COLO668 (cell line): Measurements from ENCODE around the gene MYL11.
A peak's percentile ranks its signal among the peaks of the same experiment; 100 is the strongest.
"Not testable (repeated sequence)": the region's sequence is repeated elsewhere in the genome, so short reads cannot be mapped to it uniquely, and the experiment has no call there.

Experiments
- DNase-seq: peaks from one replicate; lab custom pipeline; 2025; ENCODE audit not compliant: unreplicated experiment; lab: John Stamatoyannopoulos, UW

MYL11 gene, protein sequence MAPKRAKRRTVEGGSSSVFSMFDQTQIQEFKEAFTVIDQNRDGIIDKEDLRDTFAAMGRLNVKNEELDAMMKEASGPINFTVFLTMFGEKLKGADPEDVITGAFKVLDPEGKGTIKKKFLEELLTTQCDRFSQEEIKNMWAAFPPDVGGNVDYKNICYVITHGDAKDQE

DNA sequence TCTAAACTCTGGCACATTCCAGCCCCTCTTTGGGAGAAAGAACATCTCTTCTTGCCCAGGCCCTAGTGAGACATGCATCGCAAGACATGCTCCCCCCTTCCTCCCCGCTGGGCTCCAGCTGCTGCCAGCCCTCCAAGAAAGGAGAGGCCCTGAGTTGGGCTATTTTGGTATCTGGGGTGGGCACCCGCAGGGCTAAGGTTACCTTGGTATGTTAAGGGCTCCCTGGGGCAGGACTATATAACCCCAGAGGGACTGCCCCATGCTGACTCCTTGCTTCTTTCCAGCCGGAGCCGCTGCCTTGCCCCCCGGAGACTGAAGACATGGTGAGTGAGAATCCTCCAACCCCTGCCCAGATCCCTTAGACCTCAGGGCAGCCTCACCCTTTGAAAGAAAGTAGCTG is at the start of gene MYL11:
Gene MYL11 (plus strand): TSS at position 265 of the 400 bp plus-strand sequence. CDS start 56 bp downstream, at position 321.
- no peak for DNase-seq

DNA sequence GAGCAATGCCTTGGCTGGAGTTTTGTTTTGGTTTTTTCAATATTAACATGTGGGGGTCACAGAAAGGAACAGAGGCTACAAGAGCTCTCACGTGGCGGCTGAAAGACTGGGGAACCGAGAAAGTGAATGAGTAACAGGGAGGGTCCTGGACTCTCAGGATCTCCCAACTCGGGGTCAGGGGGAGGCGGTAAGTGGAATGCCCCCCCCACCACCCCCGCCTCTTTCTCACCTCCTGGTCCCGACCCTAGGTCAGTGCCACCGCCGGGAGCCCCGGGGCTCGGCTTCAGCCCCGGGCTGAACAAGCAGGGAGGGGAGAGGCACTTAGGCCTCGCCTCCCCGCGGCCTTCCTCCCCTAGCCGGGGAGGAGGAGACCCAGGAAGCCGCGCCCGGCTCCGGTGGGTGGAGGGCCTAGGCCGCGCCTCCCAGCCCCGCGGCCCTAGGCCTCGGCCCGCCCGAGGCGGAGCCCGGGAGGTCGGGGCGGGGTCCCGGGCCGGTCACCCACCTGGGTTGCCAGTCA is 40.1 kb upstream of the MYL11 start:
- peak; percentile 88 for DNase-seq

GRCh38 chr16:30335028-30335597 is 39.5 kb upstream of the MYL11 start:
- DNase-seq, result peak; percentile 85

DNA sequence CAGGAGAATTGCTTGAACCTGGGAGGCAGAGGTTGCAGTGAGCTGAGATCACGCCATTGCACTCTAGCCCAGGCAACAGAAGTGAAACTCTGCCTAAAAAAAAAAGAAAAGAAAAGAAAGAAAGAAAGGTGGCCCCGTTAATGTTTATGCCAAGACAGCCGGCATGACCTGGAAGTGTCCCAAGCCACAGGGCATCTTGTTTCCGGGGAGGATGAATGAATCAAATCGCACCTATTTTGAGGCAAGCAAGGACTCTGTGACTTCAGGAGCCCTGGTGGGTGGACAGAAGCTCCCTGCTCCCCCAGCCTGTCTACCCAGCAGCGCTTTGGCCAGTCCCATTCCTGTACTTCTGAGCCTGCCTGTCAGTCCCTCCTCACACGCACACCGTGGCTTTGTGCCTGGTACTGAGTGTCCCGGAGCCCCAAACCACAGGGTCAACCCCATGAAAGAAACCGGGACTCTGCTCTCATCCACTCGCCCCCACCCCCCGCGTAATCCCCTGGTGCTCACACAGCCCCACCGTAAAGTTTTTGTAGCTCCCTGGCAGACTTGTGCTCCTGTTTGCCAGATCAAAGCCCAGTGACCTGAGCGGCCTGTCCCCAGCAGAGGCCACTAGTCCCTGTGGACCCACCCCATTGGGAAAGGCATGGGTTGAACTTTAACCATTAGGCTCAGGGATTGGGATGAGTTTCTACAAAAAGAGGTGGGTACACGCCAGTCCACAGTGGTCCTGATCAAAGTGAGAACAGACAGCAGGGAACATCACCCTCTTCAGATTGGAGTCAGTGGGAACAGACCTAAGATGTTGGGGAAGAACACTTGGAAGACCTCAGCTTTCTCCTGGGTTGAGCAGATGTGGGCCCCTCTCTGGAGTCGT is 38.8 kb upstream of the MYL11 start:
- no peak for DNase-seq

- DNase-seq, result not testable (repeated sequence)
Observed at GRCh38 chr16:30337964-30338357, 36.6 kb upstream of the MYL11 start.

DNA sequence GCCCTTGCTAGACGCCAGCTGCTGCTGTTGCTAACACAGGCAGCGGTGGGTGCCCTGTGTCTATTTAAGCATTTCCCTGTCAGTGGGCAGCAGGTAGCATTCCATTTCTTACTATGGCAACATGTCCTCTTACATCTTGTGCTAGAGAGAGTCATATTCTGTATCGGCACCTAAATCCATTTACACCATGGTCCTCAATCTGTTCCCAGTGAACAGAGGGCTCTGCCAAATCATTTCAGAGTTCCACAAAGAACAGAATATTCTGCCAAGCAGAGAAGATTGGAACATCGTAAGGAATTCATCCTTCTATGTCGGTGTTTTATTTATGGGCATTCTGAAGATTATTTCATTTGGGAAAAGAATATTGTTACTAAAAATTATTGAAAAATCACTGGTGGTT is 35.9 kb upstream of the MYL11 start:
- DNase-seq, result not testable (repeated sequence)

GRCh38 chr16:30340621-30341020 is 34.0 kb upstream of the MYL11 start:
- DNase-seq, result no peak

DNA sequence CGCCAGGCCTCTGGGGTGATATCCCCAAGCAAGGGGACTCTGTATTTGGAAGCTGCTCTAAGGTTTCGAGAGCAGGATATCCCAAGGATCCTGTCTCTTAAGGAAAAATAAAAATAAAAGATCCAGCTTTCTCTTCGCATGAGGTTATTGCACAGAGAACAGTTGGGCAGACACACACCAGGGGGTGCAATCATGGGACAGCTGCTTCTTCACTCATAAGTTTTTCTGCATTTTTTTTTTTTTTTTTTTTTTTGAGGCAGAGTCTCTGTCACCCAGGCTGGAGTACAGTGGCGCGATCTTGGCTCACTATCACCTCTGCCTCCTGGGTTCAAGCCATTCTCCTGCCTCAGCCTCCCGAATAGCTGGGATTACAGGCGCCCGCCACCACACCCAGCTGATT is 32.6 kb upstream of the MYL11 start:
- DNase-seq, result not testable (repeated sequence)

GRCh38 chr16:30342751-30343490 is 31.7 kb upstream of the MYL11 start:
- no peak for DNase-seq

- DNase-seq, result not testable (repeated sequence)
Observed at GRCh38 chr16:30343491-30343820, 31.1 kb upstream of the MYL11 start.

GRCh38 chr16:30346286-30346685 is 28.3 kb upstream of the MYL11 start:
- no peak for DNase-seq

DNA sequence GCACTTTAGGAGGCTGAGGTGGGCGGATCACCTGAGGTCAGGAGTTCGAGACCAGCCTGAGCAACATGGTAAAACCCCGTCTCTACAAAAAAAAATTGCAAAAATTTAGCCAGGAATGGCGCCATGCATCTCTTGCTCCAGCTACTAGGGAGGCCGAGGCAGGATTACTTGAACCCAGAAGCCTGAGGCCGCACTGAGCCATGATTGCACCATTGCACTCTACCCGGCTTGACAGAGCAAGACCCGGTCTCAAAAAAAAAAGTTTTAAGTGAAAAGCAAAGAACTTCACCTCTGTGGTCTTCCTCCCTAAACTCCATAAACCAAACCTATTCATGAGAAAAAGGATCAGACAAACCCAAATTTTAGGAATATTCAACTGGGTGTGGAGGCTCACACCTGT is 26.5 kb upstream of the MYL11 start:
- no peak for DNase-seq

- no peak for DNase-seq
Observed at GRCh38 chr16:30348929-30349328, 25.7 kb upstream of the MYL11 start.

DNA sequence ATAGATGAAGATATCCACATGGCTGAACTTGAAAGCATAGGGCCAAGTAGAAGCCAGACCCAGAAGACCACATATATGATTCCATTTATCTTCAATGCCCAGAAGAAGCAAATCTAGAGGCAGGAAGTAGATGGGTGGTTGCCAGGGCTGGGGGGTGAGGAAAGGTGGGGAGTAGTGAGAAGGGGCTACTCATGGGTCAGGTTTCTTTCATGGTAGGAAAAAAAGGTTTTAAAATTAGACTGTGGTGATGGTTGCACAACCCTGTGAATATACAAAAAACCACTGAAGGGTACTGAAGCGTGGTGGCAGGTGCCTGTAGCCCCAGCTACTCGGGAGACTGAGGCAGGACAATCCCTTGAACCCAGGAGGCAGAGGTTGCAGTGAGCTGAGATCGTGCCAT is 24.9 kb upstream of the MYL11 start:
- DNase-seq, result no peak

GRCh38 chr16:30350134-30350871 is 24.3 kb upstream of the MYL11 start:
- no peak for DNase-seq

DNA sequence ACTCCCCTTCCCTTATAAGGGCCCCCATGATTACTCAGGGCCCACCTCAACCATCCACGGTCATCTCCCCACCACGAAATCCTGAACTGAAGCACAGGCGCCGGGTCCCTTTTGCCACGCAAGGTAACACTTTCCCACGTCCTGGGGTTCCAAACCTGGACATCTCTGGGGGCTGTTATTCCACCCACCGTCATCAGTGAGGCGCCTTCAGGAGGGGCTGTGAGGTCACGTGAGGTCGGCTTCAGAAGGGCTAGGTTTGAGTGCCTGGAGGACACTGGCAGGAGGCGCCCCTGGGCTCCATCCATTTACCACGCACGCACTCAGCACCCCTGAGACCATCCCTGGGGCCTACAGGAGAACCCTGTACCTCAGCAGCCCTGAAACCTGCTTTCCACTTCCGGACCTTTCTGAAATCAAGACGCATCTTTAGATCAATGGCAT is 23.6 kb upstream of the MYL11 start:
- DNase-seq, result no peak

GRCh38 chr16:30351586-30352419 is 22.8 kb upstream of the MYL11 start:
- DNase-seq, result no peak

- no peak for DNase-seq
Observed at GRCh38 chr16:30352488-30353401, 21.9 kb upstream of the MYL11 start.
